Vagina (tissue), 2 donors: Measurements from ENCODE around the gene TRABD2B.

ENCODE experiments used
- CTCF ChIP-seq, 3 experiments: fragments of 450-650 bp in 2 of 3; fragments of 200-600 bp in 1 of 3; sonication (generic) in 1 of 3; IDR thresholded peaks; one replicate each; pipeline ENCODE4 v1.5.1; 2017 to 2019; ENCODE audit warnings: antibody characterized with exemption in 3 of 3, mild to moderate bottlenecking in 2 of 3, moderate library complexity in 2 of 3
- POLR2A ChIP-seq, 2 donors: fragments of 450-650 bp; IDR thresholded peaks; one replicate each; pipeline ENCODE4 v1.6.1; 2017; ENCODE audit warnings: antibody characterized with exemption in 2 of 2, mild to moderate bottlenecking in 2 of 2, moderate library complexity in 2 of 2
- POLR2AphosphoS5 ChIP-seq, 2 donors: sonication (generic); formaldehyde crosslinking; IDR thresholded peaks; one replicate each; pipeline ENCODE4 v1.9.0; 2017; ENCODE audit warnings: antibody characterized with exemption in 2 of 2, mild to moderate bottlenecking in 2 of 2, low read depth in 1 of 2; ENCODE audit not compliant: insufficient read depth in 1 of 2

DNA sequence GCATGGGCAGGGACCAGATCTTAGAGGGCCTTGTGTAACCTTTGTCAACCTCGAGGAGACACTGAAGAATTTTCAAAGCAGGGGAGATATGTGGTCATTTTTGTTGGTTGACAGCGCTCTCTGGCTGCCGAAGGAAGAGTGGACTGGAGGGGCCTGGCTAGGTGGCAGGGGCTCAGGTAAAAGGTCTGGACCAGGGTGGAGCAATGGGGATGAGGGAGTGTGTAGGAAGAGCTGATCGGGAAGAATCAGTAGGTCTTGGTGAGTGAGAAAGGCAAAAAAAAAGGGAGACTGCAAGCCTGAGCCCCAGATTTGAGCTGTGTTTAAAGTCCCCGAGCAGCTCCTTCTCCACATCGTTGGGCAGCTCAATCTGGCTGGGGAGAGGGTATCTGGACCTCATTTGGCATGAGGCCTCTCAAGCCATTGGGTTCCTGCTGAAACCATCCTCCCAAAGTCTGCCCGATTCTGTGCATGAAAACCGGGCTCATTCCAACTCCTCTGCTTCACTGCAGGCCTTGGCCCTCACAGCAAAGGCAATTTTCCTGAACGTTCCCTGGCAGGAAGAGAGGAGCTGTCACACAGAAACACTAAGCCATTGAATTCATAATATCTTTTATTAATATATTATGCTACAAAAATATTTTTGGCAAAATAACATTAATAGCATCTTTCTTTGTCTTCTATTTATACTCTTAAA is 237.1 kb downstream of the TRABD2B start:
- TF ChIP-seq CTCF (IDR thresholded peaks at IDR 0.05) (no peak), POLR2A (IDR thresholded peaks at IDR 0.05) (no peak), POLR2AphosphoS5 (IDR thresholded peaks at IDR 0.05; ENCODE audit: insufficient read depth in 1 of 2, low read depth in 1 of 2) (no peak)
